ENCODE results near the gene RWDD1.

Gene RWDD1

GRCh38 chr6:116535109-116535508 lies 36.2 kb upstream of the RWDD1 start:
- Histone ChIP-seq H3K79me2 (ENCODE audit: control insufficient read depth, low read length) (no peaks in the 10 kb centered on the region), H3K27me3 (ENCODE audit: control insufficient read depth, low read length) (peaks cover 26% of the 10 kb centered on the region), H3K4me2 (ENCODE audit: low read length) (no peak overlapping the region), H3K4me1 (ENCODE audit: control insufficient read depth, low read length) (no peaks in the 10 kb centered on the region), H3K4me3 (ENCODE audit: low read length) (no peak overlapping the region), H3F3A (ENCODE audit: control insufficient read depth, insufficient read depth) (no peaks in the 10 kb centered on the region), H3K36me3 (ENCODE audit: control insufficient read depth, low read length) (no peaks in the 10 kb centered on the region), H3K9me3 (ENCODE audit: control insufficient read depth, insufficient read depth, low read length) (no peaks in the 10 kb centered on the region), H3K27ac (ENCODE audit: low read depth, low read length) (no peak overlapping the region), H4K20me1 (ENCODE audit: control insufficient read depth, insufficient read depth, low read depth, low read length) (no peaks in the 10 kb centered on the region), H3K9me2 (replicated peaks; ENCODE audit: control insufficient read depth, low read length) (no peaks in the 10 kb centered on the region)
- TF ChIP-seq CTCF (IDR thresholded peaks at IDR 0.05; ENCODE audit: low read depth, low read length, poor library complexity, severe bottlenecking) (no peak), EZH2phosphoT487 (IDR thresholded peaks at IDR 0.05; ENCODE audit: borderline replicate concordance, low read length) (0 out of 2 replicates have a peak, but pooled peaks have one; percentile 41)

DNA sequence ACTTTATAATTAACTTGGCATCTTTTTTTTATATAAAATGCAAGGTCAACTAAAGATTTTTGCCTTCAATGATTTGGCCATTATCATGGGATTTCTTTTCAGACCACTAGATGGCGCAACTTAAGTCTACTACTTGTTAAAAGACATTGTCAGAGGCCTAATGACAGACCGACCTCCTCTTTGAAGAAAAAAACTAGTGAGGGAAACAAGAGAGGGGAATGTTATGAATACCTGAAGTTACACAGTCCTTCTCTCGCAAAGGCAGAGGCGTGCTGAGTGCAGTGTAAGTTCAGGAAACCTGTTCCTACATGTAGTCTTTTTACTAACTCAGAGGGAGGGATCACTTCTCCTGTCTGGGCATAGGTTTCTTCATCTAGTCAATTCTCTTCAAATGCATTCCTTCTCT lies 35.1 kb upstream of the RWDD1 start:
- Histone ChIP-seq H3K36me3 (ENCODE audit: control insufficient read depth, low read length) (no peaks in the 10 kb centered on the region), H3F3A (ENCODE audit: control insufficient read depth, insufficient read depth) (no peaks in the 10 kb centered on the region), H3K4me3 (ENCODE audit: low read length) (no peak overlapping the region), H3K79me2 (ENCODE audit: control insufficient read depth, low read length) (no peaks in the 10 kb centered on the region), H3K9me3 (ENCODE audit: control insufficient read depth, insufficient read depth, low read length) (no peaks in the 10 kb centered on the region), H3K27me3 (ENCODE audit: control insufficient read depth, low read length) (peaks cover 28% of the 10 kb centered on the region), H3K4me1 (ENCODE audit: control insufficient read depth, low read length) (no peaks in the 10 kb centered on the region), H4K20me1 (ENCODE audit: control insufficient read depth, insufficient read depth, low read depth, low read length) (no peaks in the 10 kb centered on the region), H3K9me2 (replicated peaks; ENCODE audit: control insufficient read depth, low read length) (no peaks in the 10 kb centered on the region), H3K4me2 (ENCODE audit: low read length) (no peak overlapping the region), H3K27ac (ENCODE audit: low read depth, low read length) (no peak overlapping the region)
- TF ChIP-seq CTCF (IDR thresholded peaks at IDR 0.05; ENCODE audit: low read depth, low read length, poor library complexity, severe bottlenecking): peak; percentile 82
- TF ChIP-seq EZH2phosphoT487 (IDR thresholded peaks at IDR 0.05; ENCODE audit: borderline replicate concordance, low read length): no peak

DNA sequence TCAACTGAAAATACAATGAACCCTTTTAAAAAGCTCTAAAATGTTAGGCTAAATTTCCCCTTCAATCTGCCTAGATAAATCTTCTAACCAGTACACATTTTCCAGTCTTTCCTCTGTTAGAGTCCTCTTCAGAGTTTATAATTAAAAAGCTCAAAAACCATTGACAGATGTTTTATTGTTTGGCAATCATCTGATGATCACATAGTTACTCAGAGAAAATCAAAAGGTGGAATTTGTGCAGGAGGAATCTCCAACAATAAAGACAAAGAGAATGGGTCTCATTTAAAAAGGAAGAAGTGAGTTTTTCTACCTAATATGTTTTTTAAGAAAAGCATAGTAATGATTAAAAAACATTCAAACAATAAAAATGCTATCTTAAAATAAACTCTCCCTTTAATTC lies 28.9 kb upstream of the RWDD1 start:
- no peaks in the 10 kb centered on the region for H4K20me1 ChIP-seq (ENCODE audit: control insufficient read depth, insufficient read depth, low read depth, low read length)
- no peak overlapping the region for H3K4me3 ChIP-seq (ENCODE audit: low read length)
- no peaks in the 10 kb centered on the region for H3K36me3 ChIP-seq (ENCODE audit: control insufficient read depth, low read length)
- no peak for TF ChIP-seq CTCF (IDR thresholded peaks at IDR 0.05; ENCODE audit: low read depth, low read length, poor library complexity, severe bottlenecking)
- TF ChIP-seq EZH2phosphoT487 (IDR thresholded peaks at IDR 0.05; ENCODE audit: borderline replicate concordance, low read length): no peak
- H3F3A ChIP-seq (ENCODE audit: control insufficient read depth, insufficient read depth): no peaks in the 10 kb centered on the region
- no peaks in the 10 kb centered on the region for H3K9me2 ChIP-seq (replicated peaks; ENCODE audit: control insufficient read depth, low read length)
- no peaks in the 10 kb centered on the region for H3K9me3 ChIP-seq (ENCODE audit: control insufficient read depth, insufficient read depth, low read length)
- peaks cover 17% of the 10 kb centered on the region for H3K27me3 ChIP-seq (ENCODE audit: control insufficient read depth, low read length)
- no peak overlapping the region for H3K27ac ChIP-seq (ENCODE audit: low read depth, low read length)
- H3K4me2 ChIP-seq (ENCODE audit: low read length): no peak overlapping the region
- no peaks in the 10 kb centered on the region for H3K79me2 ChIP-seq (ENCODE audit: control insufficient read depth, low read length)
- H3K4me1 ChIP-seq (ENCODE audit: control insufficient read depth, low read length): no peaks in the 10 kb centered on the region

- TF ChIP-seq CTCF (IDR thresholded peaks at IDR 0.05; ENCODE audit: low read depth, low read length, poor library complexity, severe bottlenecking): no peak
- no peak for TF ChIP-seq EZH2phosphoT487 (IDR thresholded peaks at IDR 0.05; ENCODE audit: borderline replicate concordance, low read length)
- H3K27me3 ChIP-seq (ENCODE audit: control insufficient read depth, low read length): peaks cover 17% of the 10 kb centered on the region
- H3K4me1 ChIP-seq (ENCODE audit: control insufficient read depth, low read length): no peaks in the 10 kb centered on the region
- no peaks in the 10 kb centered on the region for H3K36me3 ChIP-seq (ENCODE audit: control insufficient read depth, low read length)
- no peaks in the 10 kb centered on the region for H3F3A ChIP-seq (ENCODE audit: control insufficient read depth, insufficient read depth)
- H3K4me3 ChIP-seq (ENCODE audit: low read length): no peak overlapping the region
- no peak overlapping the region for H3K4me2 ChIP-seq (ENCODE audit: low read length)
- no peaks in the 10 kb centered on the region for H3K9me3 ChIP-seq (ENCODE audit: control insufficient read depth, insufficient read depth, low read length)
- no peaks in the 10 kb centered on the region for H4K20me1 ChIP-seq (ENCODE audit: control insufficient read depth, insufficient read depth, low read depth, low read length)
- H3K27ac ChIP-seq (ENCODE audit: low read depth, low read length): no peak overlapping the region
- H3K79me2 ChIP-seq (ENCODE audit: control insufficient read depth, low read length): no peaks in the 10 kb centered on the region
- no peaks in the 10 kb centered on the region for H3K9me2 ChIP-seq (replicated peaks; ENCODE audit: control insufficient read depth, low read length)
These were observed 28.2 kb upstream of the RWDD1 start for GRCh38 chr6:116543149-116543548.
